HPDE6-E6E7 (cell line): ENCODE results near the gene CSHL1.
"Not testable (repeated sequence)": the region's sequence is repeated elsewhere in the genome, so short reads cannot be mapped to it uniquely, and the experiment has no call there.

Experiments
- DNase-seq: peaks from one replicate; pipeline ENCODE4 v3.0.0; 2011; ENCODE audit warnings: missing footprints; ENCODE audit errors: extremely low spot score

CSHL1 gene

GRCh38 chr17:63918789-63919305 lies 7.8 kb upstream of the CSHL1 start, which contains the start of gene GH1:
Gene GH1 (minus strand): TSS chr17:63918839. CDS start chr17:63918776, 63 bp downstream.
- DNase-seq, result not testable (repeated sequence)

GRCh38 chr17:63918305-63918704 lies 7.2 kb upstream of the CSHL1 start:
- DNase-seq, result no peak

- DNase-seq, result no peak
Measured at GRCh38 chr17:63917646-63918045, 6.6 kb upstream of the CSHL1 start.

GRCh38 chr17:63917206-63917605 lies 6.1 kb upstream of the CSHL1 start:
- DNase-seq, result not testable (repeated sequence)

GRCh38 chr17:63916566-63917185 lies 5.6 kb upstream of the CSHL1 start:
- DNase-seq, result no peak

- DNase-seq, result not testable (repeated sequence)
Measured at GRCh38 chr17:63915753-63916152, 4.7 kb upstream of the CSHL1 start.

- no peak for DNase-seq
Measured at GRCh38 chr17:63914471-63914870, 3.4 kb upstream of the CSHL1 start.

- peak; percentile 29 for DNase-seq
Measured at GRCh38 chr17:63911657-63912100, 621 bp upstream of the CSHL1 start.

GRCh38 chr17:63910096-63910495 lies 962 bp downstream of the CSHL1 start:
- DNase-seq, result no peak

- DNase-seq, result not testable (repeated sequence)
Measured at GRCh38 chr17:63909586-63909985, 1.5 kb downstream of the CSHL1 start.

- DNase-seq, result not testable (repeated sequence)
Measured at GRCh38 chr17:63907161-63907778, 3.8 kb downstream of the CSHL1 start.

GRCh38 chr17:63904796-63905195 lies 6.3 kb downstream of the CSHL1 start:
- DNase-seq, result not testable (repeated sequence)

- not testable (repeated sequence) for DNase-seq
Measured at GRCh38 chr17:63903787-63904201, 7.3 kb downstream of the CSHL1 start.

- not testable (repeated sequence) for DNase-seq
Measured at GRCh38 chr17:63901971-63902370, 9.1 kb downstream of the CSHL1 start.

GRCh38 chr17:63898899-63899798 lies 11.9 kb downstream of the CSHL1 start:
- peak; percentile 47 for DNase-seq

- DNase-seq, result not testable (repeated sequence)
Measured at GRCh38 chr17:63896524-63897354, 14.3 kb downstream of the CSHL1 start, which contains the start of gene CSH1. Gene CSH1 (minus strand): TSS chr17:63896574. CDS start chr17:63896511, 63 bp downstream.

GRCh38 chr17:63894821-63895220 lies 16.2 kb downstream of the CSHL1 start:
- not testable (repeated sequence) for DNase-seq

GRCh38 chr17:63894021-63894420 lies 17.0 kb downstream of the CSHL1 start:
- not testable (repeated sequence) for DNase-seq

GRCh38 chr17:63892316-63893037 lies 18.6 kb downstream of the CSHL1 start:
- DNase-seq, result not testable (repeated sequence)
